Activated CD8-positive, alpha-beta T cell treated with anti-CD3 and anti-CD28 coated beads, Interleukin-2, amount 10 ng/mL, durations not matched to agents 7 days and 5 days (primary cell): ENCODE data around the gene KRT74. TPM values are rescaled to one million over a fixed set of nuclear protein-coding genes. Genes with fewer than 3 reads are reported as not detected.
A peak's percentile ranks its signal among the peaks of the same experiment; 100 is the strongest.

Experiments used
- ATAC-seq: fragments of 150-1000 bp; cut with Tn5 transposase; one replicate; pipeline ENCODE4 v1.10.0; 2021; ENCODE audit warnings: moderate library complexity
- CTCF ChIA-PET: fragments of 350-600 bp; sonication (Branson Sonifier 250); formaldehyde crosslinking; loops from one replicate; lab custom pipeline; 2021; ENCODE audit warnings: antibody characterized with exemption; lab: Charles Lee
- POLR2A ChIA-PET: fragments of 350-600 bp; sonication (Branson Sonifier 250); formaldehyde crosslinking; loops from one replicate; lab custom pipeline; 2021; ENCODE audit warnings: antibody characterized with exemption; lab: Charles Lee
- DNase-seq: peaks from one replicate; pipeline ENCODE4 v3.0.0-alpha.2; 2020
- H3K27ac Mint-ChIP-seq: one replicate; pipeline ENCODE4 v1.8.0; 2021; ENCODE audit warnings: mild to moderate bottlenecking, mixed read lengths
- H3K27me3 Mint-ChIP-seq: one replicate; pipeline ENCODE4 v1.8.0; 2021; ENCODE audit warnings: low read depth, mixed read lengths
- H3K36me3 Mint-ChIP-seq: one replicate; pipeline ENCODE4 v1.8.0; 2021; ENCODE audit warnings: low read depth, mixed read lengths
- H3K4me1 Mint-ChIP-seq: one replicate; pipeline ENCODE4 v1.8.0; 2021; ENCODE audit warnings: low read depth, mixed read lengths
- H3K4me3 Mint-ChIP-seq: one replicate; pipeline ENCODE4 v1.8.0; 2021; ENCODE audit warnings: mild to moderate bottlenecking, mixed read lengths
- H3K9me3 Mint-ChIP-seq: one replicate; pipeline ENCODE4 v1.8.0; 2022; ENCODE audit warnings: mixed read lengths; ENCODE audit not compliant: insufficient read depth
- total RNA-seq, 2 experiments: library from RNA; stranded (reverse); gene quantifications; one replicate each; pipeline ENCODE4 v1.2.3, GENCODE V29; 2021

Gene KRT74
- total RNA-seq, 2 experiments from 2014 or later, result not detected

DNA sequence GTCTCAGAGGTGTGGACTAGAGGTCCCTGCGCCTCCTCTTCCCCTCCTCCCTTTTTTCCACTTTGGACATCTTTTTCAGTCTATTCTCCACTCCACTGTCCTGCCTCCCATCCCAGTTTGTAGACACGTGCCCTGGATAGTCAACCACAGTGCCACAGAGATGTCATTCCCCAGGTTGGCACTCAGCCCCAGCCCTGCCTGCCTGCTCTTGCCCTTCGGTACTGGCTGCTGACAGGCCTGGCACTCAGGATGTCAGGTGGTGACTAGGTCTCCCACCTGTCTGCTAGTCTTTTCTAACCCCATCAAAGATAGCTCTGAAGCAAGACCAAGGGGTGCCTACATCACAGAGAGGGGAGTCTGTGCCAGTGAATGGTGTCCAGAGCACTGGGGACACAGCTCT, 36.5 kb downstream of the KRT74 start:
- H3K4me1 Mint-ChIP-seq, result no peaks in the 10 kb centered on the region
- H3K9me3 Mint-ChIP-seq, result no peaks in the 10 kb centered on the region
- no peak overlapping the region for H3K4me3 Mint-ChIP-seq
- ChIA-PET POLR2A (no interaction called here), CTCF (no interaction called here)
- no peaks in the 10 kb centered on the region for H3K36me3 Mint-ChIP-seq
- DNase-seq (no peak), ATAC-seq (no peak)
- no peak overlapping the region for H3K27ac Mint-ChIP-seq
- peaks cover 3% of the 10 kb centered on the region for H3K27me3 Mint-ChIP-seq

GRCh38 chr12:52535574-52535973, 38.1 kb downstream of the KRT74 start:
- ATAC-seq (no peak), DNase-seq (no peak)
- Mint-ChIP-seq H3K9me3 (no peaks in the 10 kb centered on the region), H3K4me1 (no peaks in the 10 kb centered on the region), H3K4me3 (no peak overlapping the region), H3K36me3 (no peaks in the 10 kb centered on the region), H3K27ac (no peak overlapping the region), H3K27me3 (peaks cover 3% of the 10 kb centered on the region)
- ChIA-PET POLR2A (no interaction called here), CTCF (interaction anchor here (1.1 to 1.4 kb wide), 3 partner anchors 163 to 381 kb away, joined by 3 read pairs; no protein-coding TSS in a partner anchor)

DNA sequence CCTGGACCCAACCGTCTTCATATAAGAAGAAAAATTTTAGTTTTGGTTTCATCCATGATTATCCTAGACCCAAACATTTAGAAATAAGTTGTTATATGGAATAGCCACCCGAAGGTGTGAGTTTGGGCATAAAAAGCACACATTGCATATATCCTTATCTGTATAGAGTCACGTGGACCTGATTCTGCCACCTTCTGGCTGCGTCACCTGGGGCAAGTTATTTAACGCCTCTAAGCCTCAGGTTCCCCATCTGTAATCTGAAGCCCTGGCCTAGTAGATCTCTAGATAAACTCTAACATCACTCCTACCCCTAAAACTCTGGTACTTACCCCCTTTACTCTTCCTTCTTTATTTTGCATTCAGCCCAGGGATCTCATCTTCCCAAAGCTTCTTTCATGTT, 39.2 kb downstream of the KRT74 start:
- Mint-ChIP-seq H3K27ac (no peak overlapping the region), H3K4me1 (no peaks in the 10 kb centered on the region), H3K9me3 (no peaks in the 10 kb centered on the region), H3K36me3 (no peaks in the 10 kb centered on the region), H3K4me3 (no peak overlapping the region), H3K27me3 (peaks cover 3% of the 10 kb centered on the region)
- DNase-seq (peak; percentile 28), ATAC-seq (no peak)
- ChIA-PET POLR2A (no interaction called here), CTCF (interaction anchor here (1.0 to 1.5 kb wide), 4 partner anchors 155 to 380 kb away, joined by 3 to 7 read pairs (median 3); no protein-coding TSS in a partner anchor)

- DNase-seq, result no peak
- Mint-ChIP-seq H3K27ac (no peak overlapping the region), H3K4me1 (no peaks in the 10 kb centered on the region), H3K36me3 (no peaks in the 10 kb centered on the region), H3K27me3 (peaks cover 3% of the 10 kb centered on the region), H3K9me3 (no peaks in the 10 kb centered on the region), H3K4me3 (no peak overlapping the region)
- POLR2A ChIA-PET, result no interaction called here
- CTCF ChIA-PET, result interaction anchor here (0.6 to 1.5 kb wide), 4 partner anchors 154 to 376 kb away, joined by 3 to 7 read pairs (median 3); no protein-coding TSS in a partner anchor
- no peak for ATAC-seq
These were observed 39.8 kb downstream of the KRT74 start for GRCh38 chr12:52533686-52534470.

DNA sequence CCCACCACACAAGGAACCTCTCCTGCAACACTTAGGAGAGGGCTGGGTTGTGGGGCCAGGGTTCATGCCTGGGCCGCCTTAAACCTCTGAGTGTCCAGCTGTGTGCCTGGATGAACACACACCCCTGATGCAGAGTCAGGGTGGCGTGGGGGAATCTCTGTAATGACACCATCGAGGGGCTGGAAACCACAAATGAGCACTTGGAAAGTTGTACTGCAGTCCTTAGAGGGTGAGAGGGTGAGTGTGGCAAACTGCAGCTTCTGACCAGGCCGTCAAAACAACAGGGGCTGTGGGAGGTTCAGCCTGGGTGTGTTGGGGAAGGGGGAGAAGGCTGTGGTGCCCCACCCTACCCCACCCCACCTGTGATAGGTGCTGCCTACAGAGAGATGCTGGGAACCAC, 41.0 kb downstream of the KRT74 start:
- peaks cover 3% of the 10 kb centered on the region for H3K27me3 Mint-ChIP-seq
- ATAC-seq (no peak), DNase-seq (no peak)
- H3K4me3 Mint-ChIP-seq, result no peak overlapping the region
- H3K9me3 Mint-ChIP-seq, result no peaks in the 10 kb centered on the region
- H3K4me1 Mint-ChIP-seq, result no peaks in the 10 kb centered on the region
- ChIA-PET CTCF (no interaction called here), POLR2A (no interaction called here)
- H3K27ac Mint-ChIP-seq, result no peak overlapping the region
- H3K36me3 Mint-ChIP-seq, result no peaks in the 10 kb centered on the region

GRCh38 chr12:52531566-52532300, 41.9 kb downstream of the KRT74 start:
- DNase-seq, result no peak
- no peaks in the 10 kb centered on the region for H3K36me3 Mint-ChIP-seq
- no peak for ATAC-seq

DNA sequence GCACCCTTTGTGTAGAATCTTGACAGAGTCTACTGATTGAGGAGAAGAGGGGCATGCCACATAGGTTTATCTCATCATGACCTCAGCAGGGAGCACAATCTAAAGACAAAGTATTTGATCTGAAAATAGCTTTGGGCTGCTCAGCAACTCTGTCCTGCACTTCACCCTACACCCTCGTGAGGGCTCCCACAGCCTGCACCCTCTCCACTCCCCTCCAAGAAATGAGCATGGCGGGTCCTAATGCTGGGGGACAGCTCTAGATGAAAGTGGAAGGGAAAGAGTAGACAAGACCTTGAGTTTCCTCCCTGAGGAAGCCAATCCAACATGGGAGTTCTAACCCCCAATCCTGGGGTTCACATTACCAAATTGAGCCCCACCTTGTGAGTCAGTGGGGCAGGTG, 42.7 kb downstream of the KRT74 start:
- H3K36me3 Mint-ChIP-seq, result no peaks in the 10 kb centered on the region
- ATAC-seq (no peak), DNase-seq (no peak)
- no peaks in the 10 kb centered on the region for H3K9me3 Mint-ChIP-seq
- H3K4me3 Mint-ChIP-seq, result no peak overlapping the region
- H3K27ac Mint-ChIP-seq, result no peak overlapping the region
- POLR2A ChIA-PET, result no interaction called here
- H3K4me1 Mint-ChIP-seq, result peaks cover 9% of the 10 kb centered on the region
- CTCF ChIA-PET, result no interaction called here
- no peaks in the 10 kb centered on the region for H3K27me3 Mint-ChIP-seq

More at GRCh38 chr12:52531566-52532300, 41.9 kb downstream of the KRT74 start:
- Mint-ChIP-seq H3K4me3 (no peak overlapping the region), H3K4me1 (peaks cover 5% of the 10 kb centered on the region), H3K27me3 (no peaks in the 10 kb centered on the region), H3K9me3 (no peaks in the 10 kb centered on the region), H3K27ac (no peak overlapping the region)
- CTCF ChIA-PET, result no interaction called here
- POLR2A ChIA-PET, result no interaction called here

- ChIA-PET CTCF (no interaction called here), POLR2A (no interaction called here)
- no peak overlapping the region for H3K4me3 Mint-ChIP-seq
- no peaks in the 10 kb centered on the region for H3K27me3 Mint-ChIP-seq
- H3K9me3 Mint-ChIP-seq, result no peaks in the 10 kb centered on the region
- H3K36me3 Mint-ChIP-seq, result no peaks in the 10 kb centered on the region
- DNase-seq (no peak), ATAC-seq (no peak)
- no peak overlapping the region for H3K27ac Mint-ChIP-seq
- H3K4me1 Mint-ChIP-seq, result peaks cover 13% of the 10 kb centered on the region
These were observed 43.3 kb downstream of the KRT74 start for GRCh38 chr12:52530366-52530765.

DNA sequence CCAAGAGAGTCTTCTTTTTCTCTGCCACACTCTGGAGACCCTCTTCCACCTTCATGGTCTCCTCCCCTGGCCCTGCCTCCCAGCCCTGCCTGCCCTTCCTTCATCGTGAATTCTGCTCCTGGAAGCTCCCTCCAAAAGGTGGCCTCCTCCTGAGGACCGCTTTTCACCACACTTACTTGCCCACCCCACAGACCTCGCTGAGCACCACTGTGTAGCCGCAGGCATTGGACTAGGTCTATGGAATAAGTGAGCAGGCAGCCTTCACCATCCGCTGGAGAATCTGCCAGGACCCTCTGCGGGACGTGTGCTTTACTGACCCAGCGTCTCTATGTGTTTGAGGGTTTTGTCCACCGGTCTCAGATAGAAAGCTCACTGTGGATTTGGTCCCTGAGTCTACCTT, 43.8 kb downstream of the KRT74 start:
- Mint-ChIP-seq H3K27ac (no peak overlapping the region), H3K9me3 (no peaks in the 10 kb centered on the region), H3K36me3 (no peaks in the 10 kb centered on the region), H3K27me3 (no peaks in the 10 kb centered on the region), H3K4me3 (no peak overlapping the region), H3K4me1 (peaks cover 13% of the 10 kb centered on the region)
- POLR2A ChIA-PET, result no interaction called here
- DNase-seq (no peak), ATAC-seq (no peak)
- CTCF ChIA-PET, result no interaction called here

DNA sequence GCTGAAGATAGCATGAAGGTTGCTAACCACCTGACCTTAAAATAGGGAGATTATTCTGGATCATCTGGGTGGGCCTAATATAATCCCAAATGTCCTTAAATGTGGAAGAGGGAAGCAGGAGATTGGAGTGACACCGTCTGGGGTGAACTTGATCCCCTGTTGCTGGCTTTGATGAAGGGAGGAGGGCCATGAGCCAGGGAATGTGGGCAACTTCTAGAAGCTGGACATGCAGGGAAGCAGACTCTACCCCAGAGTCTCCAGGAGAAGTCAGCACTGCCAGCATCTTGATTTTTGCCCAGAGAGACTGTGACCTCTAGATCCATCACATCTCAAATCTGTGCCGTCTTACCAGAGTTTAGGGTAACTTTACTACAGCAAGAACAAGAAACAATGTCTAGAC, 44.2 kb downstream of the KRT74 start:
- no peak overlapping the region for H3K4me3 Mint-ChIP-seq
- ChIA-PET POLR2A (no interaction called here), CTCF (no interaction called here)
- DNase-seq, result no peak
- H3K4me1 Mint-ChIP-seq, result peaks cover 13% of the 10 kb centered on the region
- no peaks in the 10 kb centered on the region for H3K36me3 Mint-ChIP-seq
- no peak for ATAC-seq
- no peaks in the 10 kb centered on the region for H3K9me3 Mint-ChIP-seq
- no peak overlapping the region for H3K27ac Mint-ChIP-seq
- H3K27me3 Mint-ChIP-seq, result no peaks in the 10 kb centered on the region

- no peak for DNase-seq
- CTCF ChIA-PET, result interaction anchor here (0.9 to 1.8 kb wide), 2 partner anchors 22 to 352 kb away, joined by 3 to 4 read pairs; no protein-coding TSS in a partner anchor
- H3K4me1 Mint-ChIP-seq, result peaks cover 13% of the 10 kb centered on the region
- no peaks in the 10 kb centered on the region for H3K9me3 Mint-ChIP-seq
- H3K36me3 Mint-ChIP-seq, result no peaks in the 10 kb centered on the region
- no peak overlapping the region for H3K4me3 Mint-ChIP-seq
- H3K27ac Mint-ChIP-seq, result no peak overlapping the region
- H3K27me3 Mint-ChIP-seq, result no peaks in the 10 kb centered on the region
- POLR2A ChIA-PET, result no interaction called here
- ATAC-seq, result no peak
These were observed 45.0 kb downstream of the KRT74 start for GRCh38 chr12:52528641-52529143.
